GM23338 (cell line): Measurements from ENCODE around the gene CTCFL. TPM values are rescaled to one million over a fixed set of nuclear protein-coding genes. Genes with fewer than 3 reads are reported as not detected.

Experiments
- ATAC-seq: fragments of 200-7000 bp; cut with Tn5 transposase; 3 replicates; pipeline ENCODE4 v1.9.1; 2020
- DNase-seq: peaks from one replicate; pipeline ENCODE4 v3.0.0-alpha.2; 2015; ENCODE audit warnings: low spot score
- H2AFZ ChIP-seq: fragments of 200-600 bp; sonication (generic); 2 replicates; pipeline ENCODE4 v1.8.0; 2016; ENCODE audit warnings: antibody characterized with exemption, mild to moderate bottlenecking, moderate library complexity
- H3F3A ChIP-seq: fragments of 200-600 bp; sonication (generic); replicated peaks from 2 replicates; pipeline ENCODE4 v1.8.0; 2017; ENCODE audit warnings: antibody characterized with exemption, mixed run types, low read depth
- H3K27ac ChIP-seq: fragments of 200-600 bp; sonication (generic); 2 replicates; pipeline ENCODE4 v1.6.1; 2016; ENCODE audit warnings: low read depth
- H3K27me3 ChIP-seq: fragments of 200-600 bp; sonication (generic); 2 replicates; pipeline ENCODE4 v1.8.0; 2016; ENCODE audit warnings: mild to moderate bottlenecking, mixed run types, moderate library complexity; ENCODE audit not compliant: insufficient read depth
- H3K36me3 ChIP-seq: fragments of 200-600 bp; sonication (generic); 2 replicates; pipeline ENCODE4 v1.8.0; 2016; ENCODE audit warnings: mild to moderate bottlenecking; ENCODE audit not compliant: insufficient read depth
- H3K4me1 ChIP-seq: fragments of 200-600 bp; sonication (generic); 2 replicates; pipeline ENCODE4 v1.8.0; 2016; ENCODE audit warnings: mild to moderate bottlenecking, moderate library complexity; ENCODE audit not compliant: insufficient read depth
- H3K4me2 ChIP-seq: fragments of 200-600 bp; sonication (generic); 2 replicates; pipeline ENCODE4 v1.7.1; 2017; ENCODE audit warnings: mixed run types
- H3K4me3 ChIP-seq: fragments of 200-600 bp; sonication (generic); 2 replicates; pipeline ENCODE4 v1.6.1; 2016; ENCODE audit warnings: mixed run types
- H3K79me2 ChIP-seq: fragments of 200-600 bp; sonication (generic); replicated peaks from 2 replicates; pipeline ENCODE4 v1.8.0; 2017; ENCODE audit warnings: mild to moderate bottlenecking; ENCODE audit not compliant: insufficient read depth
- H3K9me2 ChIP-seq: fragments of 200-600 bp; sonication (generic); 2 replicates; pipeline ENCODE4 v1.8.0; 2017; ENCODE audit not compliant: insufficient read depth
- H4K20me1 ChIP-seq: fragments of 200-600 bp; sonication (generic); replicated peaks from 2 replicates; pipeline ENCODE4 v1.8.0; 2017; ENCODE audit warnings: mild to moderate bottlenecking; ENCODE audit not compliant: insufficient read depth
- H3K27ac Mint-ChIP-seq: 2 replicates; pipeline ENCODE4 v1.8.0; 2020; ENCODE audit warnings: inconsistent platforms, mild to moderate bottlenecking, moderate library complexity, mixed read lengths
- H3K27me3 Mint-ChIP-seq: 3 replicates; pipeline ENCODE4 v1.8.0; 2022; ENCODE audit warnings: low read depth, mild to moderate bottlenecking, moderate library complexity, mixed read lengths, inconsistent platforms; ENCODE audit not compliant: insufficient read depth, poor library complexity
- H3K36me3 Mint-ChIP-seq: 3 replicates; pipeline ENCODE4 v1.8.0; 2021; ENCODE audit warnings: low read depth, mild to moderate bottlenecking, inconsistent platforms, moderate library complexity, mixed read lengths
- H3K4me1 Mint-ChIP-seq: 3 replicates; pipeline ENCODE4 v1.8.0; 2020; ENCODE audit warnings: mild to moderate bottlenecking, inconsistent platforms, mixed read lengths
- H3K4me3 Mint-ChIP-seq: 3 replicates; pipeline ENCODE4 v1.8.0; 2021; ENCODE audit warnings: moderate library complexity, mild to moderate bottlenecking, inconsistent platforms, mixed read lengths
- H3K9me3 Mint-ChIP-seq: 3 replicates; pipeline ENCODE4 v1.8.0; 2020; ENCODE audit warnings: moderate library complexity, mild to moderate bottlenecking, inconsistent platforms, mixed read lengths
- CREB1 ChIP-seq: fragments of 250-450 bp; sonication (Bioruptor Pico); IDR thresholded peaks from 2 replicates; pipeline ENCODE4 v1.5.0; 2020; ENCODE audit warnings: low read depth, mild to moderate bottlenecking, moderate library complexity
- CTCF ChIP-seq, 2 experiments: fragments of 200-600 bp in 1 of 2; sonication (generic) in 1 of 2; conservative IDR thresholded peaks; 2 replicates each; pipeline versions ENCODE4 v1.5.1 to v1.6.1; 2016 to 2017; ENCODE audit warnings: antibody characterized with exemption in 2 of 2, low read depth in 2 of 2, mild to moderate bottlenecking in 2 of 2, moderate library complexity in 1 of 2
- ETS1 ChIP-seq: IDR thresholded peaks from 2 replicates; pipeline ENCODE4 v1.6.1; 2016; ENCODE audit warnings: antibody characterized with exemption
- EZH2 ChIP-seq: fragments of 200-600 bp; sonication (generic); IDR thresholded peaks from one replicate; pipeline ENCODE4 v1.8.0; 2017; ENCODE audit warnings: antibody characterized with exemption, mild to moderate bottlenecking, low read depth; ENCODE audit not compliant: unreplicated experiment
- EZH2phosphoT487 ChIP-seq: fragments of 200-600 bp; sonication (generic); IDR thresholded peaks from one replicate; pipeline ENCODE4 v1.8.1; 2018; ENCODE audit warnings: antibody characterized with exemption; ENCODE audit not compliant: unreplicated experiment
- JUNB ChIP-seq: IDR thresholded peaks from one replicate; pipeline ENCODE4 v1.6.1; 2016; ENCODE audit warnings: antibody characterized with exemption; ENCODE audit not compliant: unreplicated experiment
- POLR2AphosphoS5 ChIP-seq: IDR thresholded peaks from 2 replicates; pipeline ENCODE4 v1.6.1; 2016; ENCODE audit warnings: antibody characterized with exemption, low read depth
- STAT1 ChIP-seq: IDR thresholded peaks from one replicate; pipeline ENCODE4 v1.6.1; 2016; ENCODE audit warnings: antibody characterized with exemption; ENCODE audit not compliant: unreplicated experiment
- ZNF114 ChIP-seq: fragments of 250-450 bp; sonication (Bioruptor Pico); IDR thresholded peaks from 2 replicates; pipeline ENCODE4 v1.5.0; 2020; ENCODE audit warnings: mild to moderate bottlenecking, moderate library complexity
- ZNF462 ChIP-seq: fragments of 250-450 bp; sonication (Bioruptor Pico); IDR thresholded peaks from 2 replicates; pipeline ENCODE4 v1.5.0; 2020; ENCODE audit warnings: mild to moderate bottlenecking, moderate library complexity
- polyA plus RNA-seq: library from polyadenylated mRNA; unstranded; fragments of >200 nt; fragmentation: Nextera tagmentation; extraction: Ambion mirVana; gene quantifications from 2 replicates; pipeline ENCODE4 v1.2.1, GENCODE V29; 2016
- total RNA-seq: library from RNA; depleted of rRNA; stranded (reverse); fragments of >200 nt; shearing (Covaris generic); gene quantifications from 2 replicates; pipeline ENCODE4 v1.2.3, GENCODE V29; 2014

Gene CTCFL
- total and polyA plus RNA-seq, 2 experiments from 2014 or later, result 0.55 to 1.4 TPM

GRCh38 chr20:57493091-57493615, 31.8 kb downstream of the CTCFL start:
- peaks cover 11% of the 10 kb centered on the region; the same call in 2 of the 3 replicates for H3K4me1 Mint-ChIP-seq
- ATAC-seq, result no peak
- H3K4me2 ChIP-seq, result no peak overlapping the region
- no peak overlapping the region for H3K27ac ChIP-seq
- no peaks in the 10 kb centered on the region for H3K79me2 ChIP-seq
- peaks cover under 1% of the 10 kb centered on the region for H3K4me1 ChIP-seq
- 0 out of 2 replicates have a peak overlapping the region, but pooled peaks have one; percentile 23 for H2AFZ ChIP-seq
- no peaks in the 10 kb centered on the region for H3K27me3 Mint-ChIP-seq
- no peak for DNase-seq
- no peaks in the 10 kb centered on the region for H3F3A ChIP-seq
- no peak overlapping the region for H3K4me3 ChIP-seq
- H3K27me3 ChIP-seq, result no peaks in the 10 kb centered on the region
- no peaks in the 10 kb centered on the region; the same call in 1 of the 2 replicates for H3K9me2 ChIP-seq
- no peak overlapping the region for H3K4me3 Mint-ChIP-seq
- no peaks in the 10 kb centered on the region for H3K36me3 ChIP-seq
- no peak overlapping the region for H3K27ac Mint-ChIP-seq
- H3K36me3 Mint-ChIP-seq, result no peaks in the 10 kb centered on the region
- TF ChIP-seq CTCF (conservative IDR thresholded peaks at IDR 0.05; ENCODE audit: low read depth in 2 of 2) (no peak), ZNF114 (no peak), JUNB (no peak), CREB1 (CRISPR knock-in tag) (no peak), EZH2 (no peak), EZH2phosphoT487 (no peak), ETS1 (no peak), POLR2AphosphoS5 (no peak), STAT1 (no peak), ZNF462 (CRISPR knock-in tag) (no peak)
- no peaks in the 10 kb centered on the region for H3K9me3 Mint-ChIP-seq
- H4K20me1 ChIP-seq, result no peaks in the 10 kb centered on the region
